Measurements from ENCODE around the gene KDR.

The KDR gene

GRCh38 chr4:55077577-55077976 is 47.8 kb downstream of the KDR start:
- no peak for DNase-seq

GRCh38 chr4:55075823-55076716 is 49.3 kb downstream of the KDR start:
- no peak for DNase-seq

- DNase-seq, result no peak
These were observed 50.0 kb downstream of the KDR start for GRCh38 chr4:55075376-55075775.

- no peak for DNase-seq
These were observed 51.0 kb downstream of the KDR start for GRCh38 chr4:55074386-55074785.

GRCh38 chr4:55071951-55072350 is 53.4 kb downstream of the KDR start:
- no peak for DNase-seq

GRCh38 chr4:55069248-55069647 is 56.1 kb downstream of the KDR start:
- DNase-seq, result no peak

- no peak for DNase-seq
These were observed 56.9 kb downstream of the KDR start for GRCh38 chr4:55068522-55068921.

GRCh38 chr4:55066018-55066417 is 59.4 kb downstream of the KDR start:
- DNase-seq, result no peak

GRCh38 chr4:55055529-55055928 is 69.9 kb downstream of the KDR start:
- DNase-seq, result no peak

GRCh38 chr4:55051532-55051931 is 73.9 kb downstream of the KDR start:
- no peak for DNase-seq

- no peak for DNase-seq
These were observed 74.9 kb downstream of the KDR start for GRCh38 chr4:55050418-55050950.

GRCh38 chr4:55038176-55038890 is 87.1 kb downstream of the KDR start:
- DNase-seq, result no peak

GRCh38 chr4:55037728-55038127 is 87.7 kb downstream of the KDR start:
- DNase-seq, result no peak

GRCh38 chr4:55036405-55036804 is 89.0 kb downstream of the KDR start:
- DNase-seq, result no peak

GRCh38 chr4:55035892-55036291 is 89.5 kb downstream of the KDR start:
- DNase-seq, result no peak

GRCh38 chr4:55033296-55033695 is 92.1 kb downstream of the KDR start:
- no peak for DNase-seq

GRCh38 chr4:55032788-55033187 is 92.6 kb downstream of the KDR start:
- no peak for DNase-seq

GRCh38 chr4:55032179-55032578 is 93.2 kb downstream of the KDR start:
- DNase-seq, result no peak

- DNase-seq, result no peak
These were observed 94.2 kb downstream of the KDR start for GRCh38 chr4:55031158-55031557.

GRCh38 chr4:55030589-55030988 is 94.8 kb downstream of the KDR start:
- no peak for DNase-seq

GRCh38 chr4:55029821-55030503 is 95.4 kb downstream of the KDR start:
- DNase-seq, result no peak

- no peak for DNase-seq
These were observed 96.1 kb downstream of the KDR start for GRCh38 chr4:55029321-55029720.
